GM21381 (cell line): Measurements from ENCODE around the gene TSGA10.
"Not testable (repeated sequence)": the region's sequence is repeated elsewhere in the genome, so short reads cannot be mapped to it uniquely, and the experiment has no call there.

Source experiments
- ATAC-seq: cut with Tn5 transposase; IDR thresholded peaks from one replicate; pipeline ENCODE4 v1.9.1; 2021; ENCODE audit warnings: mild to moderate bottlenecking, moderate library complexity; ENCODE audit not compliant: unreplicated experiment

TSGA10 gene

GRCh38 chr2:99081891-99082290 is 72.9 kb downstream of the TSGA10 start:
- no peak for ATAC-seq

- ATAC-seq, result no peak
Measured at GRCh38 chr2:99079226-99079625, 75.5 kb downstream of the TSGA10 start.

GRCh38 chr2:99072551-99072950 is 82.2 kb downstream of the TSGA10 start:
- ATAC-seq, result no peak

GRCh38 chr2:99067871-99068625 is 86.7 kb downstream of the TSGA10 start:
- ATAC-seq, result no peak

- peak; percentile 95 for ATAC-seq
Measured at GRCh38 chr2:99066075-99066958, 88.4 kb downstream of the TSGA10 start.

- not testable (repeated sequence) for ATAC-seq
Measured at GRCh38 chr2:99049187-99049586, 105.6 kb downstream of the TSGA10 start.

GRCh38 chr2:99040736-99041300 is 113.9 kb downstream of the TSGA10 start:
- not testable (repeated sequence) for ATAC-seq

- ATAC-seq, result no peak
Measured at GRCh38 chr2:99035920-99036319, 118.8 kb downstream of the TSGA10 start.

- ATAC-seq, result no peak
Measured at GRCh38 chr2:99032786-99033185, 122.0 kb downstream of the TSGA10 start.

GRCh38 chr2:99032001-99032400 is 122.7 kb downstream of the TSGA10 start:
- ATAC-seq, result no peak

GRCh38 chr2:99031481-99031880 is 123.3 kb downstream of the TSGA10 start:
- ATAC-seq, result no peak

GRCh38 chr2:99028558-99028957 is 126.2 kb downstream of the TSGA10 start:
- ATAC-seq, result no peak

- ATAC-seq, result no peak
Measured at GRCh38 chr2:99027856-99028255, 126.9 kb downstream of the TSGA10 start.

GRCh38 chr2:99000708-99001107 is 154.0 kb downstream of the TSGA10 start:
- no peak for ATAC-seq

GRCh38 chr2:98988695-98989094 is 166.0 kb downstream of the TSGA10 start:
- not testable (repeated sequence) for ATAC-seq

GRCh38 chr2:98985905-98986666 is 168.7 kb downstream of the TSGA10 start:
- no peak for ATAC-seq

GRCh38 chr2:98975611-98976010 is 179.1 kb downstream of the TSGA10 start:
- ATAC-seq, result no peak

GRCh38 chr2:98972582-98973167 is 182.1 kb downstream of the TSGA10 start:
- no peak for ATAC-seq

- no peak for ATAC-seq
Measured at GRCh38 chr2:98959810-98960507, 194.8 kb downstream of the TSGA10 start.

- ATAC-seq, result no peak
Measured at GRCh38 chr2:98952966-98953365, 201.8 kb downstream of the TSGA10 start.
